ENCODE measurements around the gene PCCB.

DNA sequence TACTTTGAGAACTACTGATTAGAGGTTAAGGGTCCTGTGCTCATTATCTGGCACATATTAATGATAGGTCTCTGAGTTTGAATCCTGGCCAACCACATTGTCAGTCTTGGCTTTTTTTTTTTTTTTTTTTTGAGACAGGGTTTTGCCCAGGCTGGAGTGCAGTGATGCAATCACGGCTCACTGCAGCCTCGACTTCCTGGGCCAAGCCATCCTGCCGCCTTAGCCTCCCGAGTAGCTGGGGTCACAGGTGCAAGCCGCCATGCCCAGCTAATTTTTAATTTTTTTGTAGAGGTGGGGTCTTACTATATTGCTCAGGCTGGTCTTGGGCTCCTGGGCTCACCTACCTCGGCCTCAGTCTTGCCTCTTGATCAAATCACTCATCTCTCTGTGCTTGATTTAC, 547 bp upstream of the PCCB start:
- TF ChIP-seq FOXP2 (optimal IDR thresholded peaks at IDR 0.05; ENCODE audit: control extremely low read depth, extremely low read length, insufficient read depth) (no peak), POLR2AphosphoS5 (IDR thresholded peaks at IDR 0.05; ENCODE audit: borderline replicate concordance, low read depth, low read length) (no peak)
